Measurements from ENCODE around the gene PPP2R5B. TPM values are rescaled to one million over a fixed set of nuclear protein-coding genes. Genes with fewer than 3 reads are reported as not detected.
A peak's percentile ranks its signal among the peaks of the same experiment; 100 is the strongest.

PPP2R5B gene
- total RNA-seq, 1 experiment from 2014 or later = 7.4 TPM

DNA sequence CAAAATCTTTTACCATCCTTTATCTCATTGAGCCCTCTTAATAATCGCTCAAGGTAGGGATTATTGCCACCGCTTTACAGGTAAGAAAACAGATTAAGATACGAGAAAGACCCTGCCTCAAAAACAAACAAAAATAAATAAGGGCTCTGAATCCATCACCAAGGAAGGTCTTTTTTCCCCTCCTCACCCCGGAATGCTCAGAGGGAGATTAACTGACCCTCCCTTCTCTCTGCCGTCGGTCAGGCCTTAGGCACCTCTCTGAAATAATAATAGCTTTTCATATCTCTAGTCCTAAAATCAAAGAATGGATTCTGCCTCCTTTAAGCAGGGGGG lies 6.9 kb upstream of the PPP2R5B start:
- peak overlapping the region; percentile 43 for H3K4me3 ChIP-seq (ENCODE audit: low read depth, low read length)
- H3K9me3 ChIP-seq = no peaks in the 10 kb centered on the region
- Mint-ChIP-seq H3K4me1 (ENCODE audit: low read depth, unreplicated experiment) (no peaks in the 10 kb centered on the region), H3K4me3 (ENCODE audit: unreplicated experiment) (peak overlapping the region; percentile 91), H3K9me3 (ENCODE audit: unreplicated experiment) (no peaks in the 10 kb centered on the region), H3K27me3 (ENCODE audit: insufficient read depth, unreplicated experiment) (no peaks in the 10 kb centered on the region), H3K36me3 (ENCODE audit: insufficient read depth, unreplicated experiment) (peaks cover 14% of the 10 kb centered on the region), H3K27ac (ENCODE audit: unreplicated experiment) (peak overlapping the region; percentile 74)
- peaks cover 2% of the 10 kb centered on the region for H3K36me3 ChIP-seq (ENCODE audit: control insufficient read depth, insufficient read depth, low read length)
- no peaks in the 10 kb centered on the region for H3K27me3 ChIP-seq (replicated peaks; ENCODE audit: control insufficient read depth, insufficient read depth, low read length)
- no peak for DNase-seq
- intact Hi-C loops (cut with micrococcal nuclease; ENCODE audit: unreplicated experiment) = loop anchor here (1.0 to 2.0 kb wide), 4 partner anchors 8 to 79 kb away; partner anchors contain the start of gene BATF2
- peaks cover 6% of the 10 kb centered on the region for H3K4me1 ChIP-seq
- ChIA-PET CTCF (interaction anchor here (0.6 to 0.9 kb wide), 2 partner anchors 18 to 81 kb away, joined by 3 read pairs; partner anchors contain the start of gene GPHA2), POLR2A (no interaction called here)
- TF ChIP-seq, protein P1, sequence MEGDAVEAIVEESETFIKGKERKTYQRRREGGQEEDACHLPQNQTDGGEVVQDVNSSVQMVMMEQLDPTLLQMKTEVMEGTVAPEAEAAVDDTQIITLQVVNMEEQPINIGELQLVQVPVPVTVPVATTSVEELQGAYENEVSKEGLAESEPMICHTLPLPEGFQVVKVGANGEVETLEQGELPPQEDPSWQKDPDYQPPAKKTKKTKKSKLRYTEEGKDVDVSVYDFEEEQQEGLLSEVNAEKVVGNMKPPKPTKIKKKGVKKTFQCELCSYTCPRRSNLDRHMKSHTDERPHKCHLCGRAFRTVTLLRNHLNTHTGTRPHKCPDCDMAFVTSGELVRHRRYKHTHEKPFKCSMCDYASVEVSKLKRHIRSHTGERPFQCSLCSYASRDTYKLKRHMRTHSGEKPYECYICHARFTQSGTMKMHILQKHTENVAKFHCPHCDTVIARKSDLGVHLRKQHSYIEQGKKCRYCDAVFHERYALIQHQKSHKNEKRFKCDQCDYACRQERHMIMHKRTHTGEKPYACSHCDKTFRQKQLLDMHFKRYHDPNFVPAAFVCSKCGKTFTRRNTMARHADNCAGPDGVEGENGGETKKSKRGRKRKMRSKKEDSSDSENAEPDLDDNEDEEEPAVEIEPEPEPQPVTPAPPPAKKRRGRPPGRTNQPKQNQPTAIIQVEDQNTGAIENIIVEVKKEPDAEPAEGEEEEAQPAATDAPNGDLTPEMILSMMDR (IDR thresholded peaks at IDR 0.05; ENCODE audit: insufficient read depth in 1 of 2, low read depth in 1 of 2, low read length in 1 of 2, severe bottlenecking in 1 of 2, unreplicated experiment in 1 of 2) = no peak
- TSS peak; percentile 93 for BruUV-seq (replicated peaks)

DNA sequence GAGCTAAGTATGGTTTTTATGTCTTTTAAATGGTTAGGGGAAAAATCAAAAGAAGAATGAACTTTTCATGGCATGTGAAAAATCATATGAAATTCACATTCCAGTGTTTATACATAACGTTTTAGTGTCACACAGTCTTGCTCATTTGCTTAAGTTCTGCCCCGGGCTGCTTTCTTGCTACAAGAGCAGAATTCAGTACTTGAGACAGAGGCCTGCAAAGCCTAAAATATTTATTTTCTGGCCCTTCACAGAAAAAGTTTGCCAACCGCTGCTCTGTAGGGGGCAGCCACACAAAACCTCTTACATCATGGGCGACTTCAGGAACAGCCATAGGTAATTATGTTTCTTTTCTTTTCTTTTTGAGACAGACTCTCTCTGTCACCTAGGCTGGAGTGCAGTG lies 6.5 kb upstream of the PPP2R5B start:
- Mint-ChIP-seq H3K9me3 (ENCODE audit: unreplicated experiment) (no peaks in the 10 kb centered on the region), H3K27me3 (ENCODE audit: insufficient read depth, unreplicated experiment) (no peaks in the 10 kb centered on the region), H3K4me1 (ENCODE audit: low read depth, unreplicated experiment) (no peaks in the 10 kb centered on the region), H3K4me3 (ENCODE audit: unreplicated experiment) (peak overlapping the region; percentile 91), H3K27ac (ENCODE audit: unreplicated experiment) (peak overlapping the region; percentile 74), H3K36me3 (ENCODE audit: insufficient read depth, unreplicated experiment) (peaks cover 14% of the 10 kb centered on the region)
- no peak for DNase-seq
- intact Hi-C loops (cut with micrococcal nuclease; ENCODE audit: unreplicated experiment) = no loop called here
- H3K4me1 ChIP-seq = peaks cover 6% of the 10 kb centered on the region
- H3K4me3 ChIP-seq (ENCODE audit: low read depth, low read length) = peak overlapping the region; percentile 43
- ChIA-PET POLR2A (no interaction called here), CTCF (interaction anchor here (0.9 to 1.3 kb wide), 2 partner anchors 18 to 79 kb away, joined by 3 to 4 read pairs; partner anchors contain the start of genes BATF2 and GPHA2)
- H3K27me3 ChIP-seq (replicated peaks; ENCODE audit: control insufficient read depth, insufficient read depth, low read length) = no peaks in the 10 kb centered on the region
- TF ChIP-seq, protein P1 (IDR thresholded peaks at IDR 0.05; ENCODE audit: insufficient read depth in 1 of 2, low read depth in 1 of 2, low read length in 1 of 2, severe bottlenecking in 1 of 2, unreplicated experiment in 1 of 2) = no peak
- no peaks in the 10 kb centered on the region for H3K9me3 ChIP-seq
- peaks cover 2% of the 10 kb centered on the region for H3K36me3 ChIP-seq (ENCODE audit: control insufficient read depth, insufficient read depth, low read length)
- BruUV-seq (replicated peaks) = no TSS peak

DNA sequence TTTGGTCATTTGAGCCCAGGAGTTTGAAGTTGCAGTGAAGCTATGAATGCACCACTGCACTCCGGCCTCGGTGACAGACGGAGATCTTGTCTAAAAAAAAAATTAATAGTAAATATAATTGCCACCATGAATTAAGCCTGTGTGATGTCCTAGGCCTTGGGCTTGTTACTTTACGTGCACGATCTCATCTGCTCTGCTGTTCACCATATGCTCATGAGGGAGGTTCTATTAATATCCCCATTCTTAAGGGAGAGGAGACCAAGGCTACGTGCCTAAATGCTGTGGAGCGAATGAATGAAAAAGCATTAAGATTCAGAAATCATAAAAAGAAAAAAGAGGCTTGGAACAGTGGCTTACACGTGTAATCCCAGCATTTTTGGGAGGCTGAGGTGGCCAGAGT lies 4.9 kb upstream of the PPP2R5B start:
- ChIA-PET CTCF (interaction anchor here (0.6 to 1.3 kb wide), 2 partner anchors 50 to 77 kb away, joined by 4 read pairs; partner anchors contain the start of gene BATF2), POLR2A (interaction anchor here (0.7 kb wide), 1 partner anchor 109 kb away, joined by 3 read pairs; no protein-coding TSS in a partner anchor)
- DNase-seq = no peak
- no peaks in the 10 kb centered on the region for H3K9me3 ChIP-seq
- no peak overlapping the region for H3K4me3 Mint-ChIP-seq (ENCODE audit: unreplicated experiment)
- H3K9me3 Mint-ChIP-seq (ENCODE audit: unreplicated experiment) = no peaks in the 10 kb centered on the region
- no peak overlapping the region for H3K4me3 ChIP-seq (ENCODE audit: low read depth, low read length)
- H3K27me3 Mint-ChIP-seq (ENCODE audit: insufficient read depth, unreplicated experiment) = no peaks in the 10 kb centered on the region
- H3K36me3 Mint-ChIP-seq (ENCODE audit: insufficient read depth, unreplicated experiment) = peaks cover 14% of the 10 kb centered on the region
- peaks cover 10% of the 10 kb centered on the region for H3K4me1 ChIP-seq
- H3K27me3 ChIP-seq (replicated peaks; ENCODE audit: control insufficient read depth, insufficient read depth, low read length) = no peaks in the 10 kb centered on the region
- intact Hi-C loops (cut with micrococcal nuclease; ENCODE audit: unreplicated experiment) = no loop called here
- TF ChIP-seq, protein P1 (IDR thresholded peaks at IDR 0.05; ENCODE audit: insufficient read depth in 1 of 2, low read depth in 1 of 2, low read length in 1 of 2, severe bottlenecking in 1 of 2, unreplicated experiment in 1 of 2) = no peak
- no peaks in the 10 kb centered on the region for H3K36me3 ChIP-seq (ENCODE audit: control insufficient read depth, insufficient read depth, low read length)
- H3K27ac Mint-ChIP-seq (ENCODE audit: unreplicated experiment) = no peak overlapping the region
- BruUV-seq (replicated peaks) = no TSS peak
- peaks cover 6% of the 10 kb centered on the region for H3K4me1 Mint-ChIP-seq (ENCODE audit: low read depth, unreplicated experiment)

Measured in Caco-2 (cell line).